HG02678 (cell line): ENCODE data around the gene OR10H5.
"Not testable (repeated sequence)": the region's sequence is repeated elsewhere in the genome, so short reads cannot be mapped to it uniquely, and the experiment has no call there.

Experiments
- ATAC-seq: cut with Tn5 transposase; IDR thresholded peaks from one replicate; pipeline ENCODE4 v1.9.1; 2021; ENCODE audit warnings: mild to moderate bottlenecking, moderate library complexity; ENCODE audit not compliant: unreplicated experiment

The OR10H5 gene

GRCh38 chr19:15811476-15811875 lies 24.0 kb downstream of the OR10H5 start:
- ATAC-seq = no peak

- ATAC-seq = no peak
Measured at GRCh38 chr19:15812060-15812722, 24.7 kb downstream of the OR10H5 start.

DNA sequence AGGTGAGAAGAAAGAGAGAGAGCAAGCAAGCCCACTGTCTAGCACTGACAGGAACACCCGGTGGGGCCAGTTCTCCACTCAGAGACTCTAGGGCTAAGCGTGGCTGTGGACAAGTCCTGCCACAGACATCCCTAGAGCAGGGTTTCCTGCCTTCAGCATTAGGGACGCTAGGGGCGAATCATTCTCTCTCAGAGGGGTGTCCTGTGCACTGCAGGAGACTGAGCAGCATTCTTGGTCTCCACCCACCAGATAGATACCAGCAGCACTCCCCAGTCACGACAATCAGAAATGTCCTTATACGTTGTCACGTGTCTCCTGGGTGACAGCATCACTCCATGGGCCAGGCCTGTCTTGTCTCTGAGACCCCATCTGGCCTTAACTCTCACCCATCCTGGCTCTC lies 26.5 kb downstream of the OR10H5 start:
- ATAC-seq = no peak

GRCh38 chr19:15815306-15815705 lies 27.8 kb downstream of the OR10H5 start, which contains the start of gene OR10H1:
Gene OR10H1, minus strand, starts transcription at chr19:15815664. Its CDS starts 7,627 bp downstream, at chr19:15808037.
- no peak for ATAC-seq

- ATAC-seq = no peak
Measured at GRCh38 chr19:15820646-15821045, 33.2 kb downstream of the OR10H5 start.

- no peak for ATAC-seq
Measured at GRCh38 chr19:15825753-15826152, 38.3 kb downstream of the OR10H5 start.

DNA sequence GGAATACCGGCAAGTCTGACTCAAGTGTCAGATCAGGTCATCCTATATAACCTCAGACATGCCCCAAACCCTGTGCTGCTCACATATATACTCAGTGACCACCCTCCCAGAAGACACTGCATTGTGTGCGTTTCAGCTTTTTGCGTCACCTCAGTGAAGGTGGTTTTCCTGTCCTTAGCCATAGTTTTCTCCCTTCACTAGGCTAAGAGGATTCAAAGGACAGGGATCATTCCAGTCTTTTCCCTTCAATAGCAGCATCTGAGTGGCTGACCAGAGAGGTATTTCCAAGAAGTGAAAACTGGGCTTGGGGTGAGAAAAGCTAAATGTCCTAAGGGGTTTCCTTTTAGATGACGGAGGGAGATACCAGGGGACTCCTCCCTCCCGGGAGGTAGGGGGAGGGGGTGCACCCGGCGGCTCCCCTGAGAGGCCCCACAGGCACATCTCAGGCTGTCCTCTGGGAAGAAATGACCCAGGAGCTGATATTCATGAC lies 40.7 kb downstream of the OR10H5 start:
- no peak for ATAC-seq

- ATAC-seq = not testable (repeated sequence)
Measured at GRCh38 chr19:15828611-15829305, 41.3 kb downstream of the OR10H5 start.

GRCh38 chr19:15829306-15829698 lies 41.8 kb downstream of the OR10H5 start:
- no peak for ATAC-seq

DNA sequence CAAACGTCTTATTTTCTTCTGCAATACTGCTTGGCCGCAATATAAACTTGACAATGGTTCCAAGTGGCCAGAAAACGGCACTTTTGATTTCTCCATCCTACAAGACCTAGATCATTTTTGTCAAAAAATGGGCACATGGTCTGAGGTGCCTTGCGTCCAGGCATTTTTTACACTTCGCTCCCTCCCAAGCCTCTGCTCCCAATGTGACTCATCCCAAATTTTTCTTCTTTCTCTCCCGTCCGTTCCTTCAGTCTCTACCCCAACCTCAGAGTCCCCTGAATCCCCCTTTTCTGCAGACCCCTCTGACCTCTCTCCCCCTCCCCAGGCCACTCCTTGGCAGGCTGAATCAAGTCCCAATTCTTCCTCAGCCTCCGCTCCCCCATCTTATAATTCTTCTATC lies 42.3 kb downstream of the OR10H5 start:
- ATAC-seq = no peak

- ATAC-seq = no peak
Measured at GRCh38 chr19:15831626-15832025, 44.2 kb downstream of the OR10H5 start.

DNA sequence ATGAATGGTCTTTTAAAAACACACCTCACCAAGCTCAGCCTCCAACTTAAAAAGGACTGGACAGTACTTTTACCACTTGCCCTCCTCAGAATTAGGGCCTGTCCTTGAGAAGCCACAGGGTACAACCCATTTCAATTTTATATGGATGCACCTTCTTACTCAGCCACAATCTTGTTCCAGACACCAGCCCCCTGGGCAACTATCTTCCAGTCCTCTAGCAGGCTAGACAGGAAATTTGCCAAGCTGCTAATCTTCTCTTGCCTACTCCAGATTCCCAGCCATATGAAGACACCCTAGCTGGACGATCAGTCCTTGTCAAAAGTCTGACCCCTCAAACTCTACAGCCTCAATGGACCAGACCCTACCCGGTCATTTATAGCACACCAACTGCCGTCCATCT lies 46.8 kb downstream of the OR10H5 start:
- not testable (repeated sequence) for ATAC-seq

GRCh38 chr19:15835565-15836329 lies 48.3 kb downstream of the OR10H5 start:
- not testable (repeated sequence) for ATAC-seq

GRCh38 chr19:15836330-15837220 lies 49.1 kb downstream of the OR10H5 start:
- peak; percentile 96 for ATAC-seq

GRCh38 chr19:15837221-15837731 lies 49.8 kb downstream of the OR10H5 start:
- ATAC-seq = no peak

DNA sequence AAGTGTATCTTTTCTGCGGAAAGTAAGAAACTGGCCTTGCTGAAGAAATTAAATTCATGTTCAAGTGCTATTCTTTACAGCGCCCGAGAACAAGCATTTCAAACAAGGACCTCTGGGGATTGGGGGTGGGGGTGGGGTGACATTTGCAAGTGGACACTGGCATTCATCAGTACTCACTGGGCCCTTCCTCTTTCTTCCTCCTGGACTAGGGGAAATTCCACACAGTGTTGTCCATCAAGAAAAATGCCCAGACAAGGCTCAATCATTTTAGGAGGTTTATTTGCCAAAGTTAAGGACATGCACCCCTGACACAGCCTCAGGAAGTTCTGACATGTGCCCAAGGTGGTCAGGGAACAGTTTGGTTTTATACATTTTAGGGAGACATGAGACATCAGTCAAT lies 50.9 kb downstream of the OR10H5 start:
- ATAC-seq = no peak

GRCh38 chr19:15839888-15840287 lies 52.4 kb downstream of the OR10H5 start:
- not testable (repeated sequence) for ATAC-seq

DNA sequence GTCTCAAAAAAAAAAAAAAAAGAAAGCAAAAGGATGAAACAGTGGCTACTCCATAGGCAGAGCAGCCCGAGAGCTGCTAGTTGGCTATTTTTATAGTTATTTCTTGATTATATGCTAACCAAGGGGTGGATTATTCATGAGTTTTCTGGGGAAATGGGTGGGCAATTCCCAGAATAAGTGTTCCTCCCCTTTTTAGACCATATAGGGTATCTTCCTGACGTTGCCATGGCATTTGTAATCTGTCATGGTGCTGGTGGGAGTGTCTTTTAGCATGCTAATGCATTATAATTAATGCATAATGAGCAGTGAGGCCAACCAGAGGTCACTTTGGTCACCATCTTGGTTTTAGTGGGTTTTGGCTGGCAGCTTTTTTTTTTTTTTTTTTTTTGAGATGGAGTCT lies 53.4 kb downstream of the OR10H5 start:
- ATAC-seq = no peak

DNA sequence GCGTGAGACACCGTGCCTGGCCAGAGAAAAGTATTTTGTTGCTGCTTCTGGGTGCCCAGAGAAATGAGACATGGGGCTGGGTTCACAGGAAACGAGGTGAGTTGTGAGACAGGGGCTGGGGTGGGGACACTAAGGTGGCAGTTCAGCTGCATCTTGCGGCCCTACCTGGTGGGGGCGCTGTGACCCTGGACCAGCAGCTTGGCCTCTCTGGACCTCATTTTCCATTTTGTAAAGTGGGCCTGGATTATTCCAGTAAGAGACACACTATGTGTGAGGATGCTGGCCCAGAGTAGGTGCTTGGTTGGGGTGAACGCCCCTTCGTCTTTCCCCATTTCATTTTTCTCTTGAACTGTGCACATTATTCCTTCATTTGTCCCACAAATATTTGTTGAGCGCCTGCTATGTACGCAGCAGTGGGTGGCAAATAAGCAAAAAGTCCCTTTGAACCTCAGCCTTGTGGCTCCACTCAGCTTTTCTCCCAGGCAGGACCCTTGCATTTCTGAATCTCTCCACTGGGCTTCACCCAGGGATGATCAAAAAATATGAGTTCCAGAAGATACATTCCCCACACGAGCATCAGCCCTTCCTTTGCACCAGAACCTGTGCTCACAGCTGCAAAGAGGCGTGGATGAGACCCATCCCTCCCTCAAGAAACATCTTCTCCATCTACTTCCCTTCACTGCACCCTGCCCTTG lies 54.6 kb downstream of the OR10H5 start:
- no peak for ATAC-seq
